Left hindlimb (tissue), 1 donor: ENCODE results near the gene STEAP1.

Source experiments
- DNase-seq: peaks from one replicate; pipeline ENCODE4 v3.0.0-alpha.2; 2018

Gene STEAP1

GRCh38 chr7:90213521-90213920, 59.3 kb downstream of the STEAP1 start:
- no peak for DNase-seq
